ENCODE results near the gene C12orf43.

The C12orf43 gene

DNA sequence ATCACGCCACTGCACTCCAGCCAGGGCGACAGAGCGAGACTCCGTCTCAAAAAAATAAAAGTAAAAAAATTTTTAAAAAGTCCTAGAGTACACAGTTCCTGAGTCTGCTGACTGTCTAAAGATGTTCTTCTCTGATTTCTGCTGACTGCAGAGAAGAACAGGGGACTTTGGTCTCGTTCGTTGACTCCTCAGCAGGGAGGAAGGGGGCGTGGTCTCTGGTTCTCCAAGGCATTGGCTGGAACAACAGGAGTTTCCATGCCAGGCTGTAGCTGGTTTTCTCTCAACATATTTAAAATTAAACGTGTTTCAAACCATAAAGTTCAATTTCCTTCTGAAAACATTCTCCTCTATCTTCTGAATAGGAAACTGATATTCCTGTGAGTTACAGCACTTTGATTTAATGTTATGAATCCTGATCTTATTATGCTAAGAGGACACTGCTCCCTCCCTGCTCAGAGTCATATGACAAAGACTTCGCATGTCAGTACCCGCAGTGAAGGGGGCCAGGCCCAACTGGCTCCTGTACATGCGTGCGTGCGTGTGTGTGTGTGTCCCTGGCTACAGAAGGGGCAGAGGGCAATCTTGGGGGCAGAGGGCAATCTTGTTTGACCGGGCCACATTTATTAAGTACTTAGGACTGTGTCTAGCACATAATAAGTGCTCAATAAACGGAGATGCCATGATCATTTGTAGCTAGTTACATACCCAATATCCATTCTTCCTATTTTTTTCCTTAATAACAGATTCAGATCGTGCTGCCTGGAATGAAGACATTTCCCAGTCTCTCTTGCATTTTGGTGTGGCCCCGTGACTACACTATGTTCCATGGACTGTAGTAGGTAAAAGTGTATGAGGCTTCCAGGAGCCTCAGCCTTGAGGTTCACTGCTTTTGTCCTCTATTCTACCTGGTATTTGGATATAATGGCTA, 54.4 kb downstream of the C12orf43 start:
- no peak for TF ChIP-seq ZNF274 (IDR thresholded peaks at IDR 0.05; ENCODE audit: low read depth, low read length)
- no peak overlapping the region for H3K4me3 ChIP-seq (ENCODE audit: low read length)

DNA sequence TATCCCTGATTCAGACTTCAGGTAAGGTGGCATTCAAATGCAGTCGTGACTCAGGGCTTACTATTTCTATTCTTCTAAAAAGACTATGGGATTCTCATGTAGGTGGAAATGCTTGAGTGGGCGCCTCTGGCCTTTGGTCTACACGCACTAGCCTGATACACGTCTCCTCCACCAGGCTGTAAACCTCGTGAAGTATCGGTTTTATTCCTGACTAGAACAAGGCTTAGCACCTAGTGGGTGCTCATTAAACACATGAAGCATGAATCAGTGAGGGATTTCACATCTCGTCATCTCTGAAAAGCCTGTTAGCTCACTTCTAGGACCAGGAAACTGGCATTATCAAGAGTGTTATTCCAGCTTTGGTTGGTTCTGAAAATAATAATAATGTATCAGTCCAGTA, 55.6 kb downstream of the C12orf43 start:
- TF ChIP-seq ZNF274 (IDR thresholded peaks at IDR 0.05; ENCODE audit: low read depth, low read length), result no peak

DNA sequence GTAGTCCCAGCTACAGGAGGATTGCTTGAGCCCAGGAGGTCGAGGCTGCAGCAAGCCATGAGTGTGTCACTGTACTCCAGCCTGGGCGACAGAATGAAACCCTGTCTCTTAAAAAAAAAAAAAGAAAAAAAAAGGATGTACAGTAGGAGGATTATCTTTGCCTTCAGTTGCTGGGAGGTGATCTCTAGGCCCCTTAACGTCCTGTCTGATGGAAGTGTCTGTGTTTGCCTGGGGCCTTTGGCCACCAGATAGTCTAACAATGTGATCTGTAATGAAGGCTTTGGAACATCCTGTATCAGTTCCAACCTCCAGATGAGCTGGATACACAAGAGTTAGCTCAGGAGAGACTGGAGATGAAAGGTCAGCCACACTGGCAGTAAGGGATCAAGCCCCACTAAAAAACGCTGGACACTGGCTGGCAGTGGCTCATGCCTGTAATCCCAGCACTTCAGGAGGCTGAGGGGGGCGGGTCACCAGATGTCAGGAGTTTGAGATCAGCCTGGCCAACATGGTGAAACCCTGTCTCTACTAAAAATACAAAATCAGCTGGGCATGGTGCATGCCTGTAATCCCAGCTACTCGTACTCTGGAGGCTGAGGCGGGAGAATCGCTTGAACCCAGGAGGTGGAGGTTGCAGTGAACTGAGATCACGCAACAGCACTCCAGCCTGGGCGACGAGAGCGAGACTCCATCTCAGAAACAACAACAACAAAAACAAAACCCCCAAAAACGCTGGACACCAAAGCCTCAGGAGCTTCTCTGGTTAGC, 57.0 kb downstream of the C12orf43 start:
- H3K4me3 ChIP-seq (ENCODE audit: low read length), result no peak overlapping the region; the same call in 1 of the 2 replicates
- TF ChIP-seq ZNF274 (IDR thresholded peaks at IDR 0.05; ENCODE audit: low read depth, low read length), result no peak

More for the DNA sequence above, 55.6 kb downstream of the C12orf43 start:
- no peak overlapping the region for H3K4me3 ChIP-seq (ENCODE audit: low read length)

DNA sequence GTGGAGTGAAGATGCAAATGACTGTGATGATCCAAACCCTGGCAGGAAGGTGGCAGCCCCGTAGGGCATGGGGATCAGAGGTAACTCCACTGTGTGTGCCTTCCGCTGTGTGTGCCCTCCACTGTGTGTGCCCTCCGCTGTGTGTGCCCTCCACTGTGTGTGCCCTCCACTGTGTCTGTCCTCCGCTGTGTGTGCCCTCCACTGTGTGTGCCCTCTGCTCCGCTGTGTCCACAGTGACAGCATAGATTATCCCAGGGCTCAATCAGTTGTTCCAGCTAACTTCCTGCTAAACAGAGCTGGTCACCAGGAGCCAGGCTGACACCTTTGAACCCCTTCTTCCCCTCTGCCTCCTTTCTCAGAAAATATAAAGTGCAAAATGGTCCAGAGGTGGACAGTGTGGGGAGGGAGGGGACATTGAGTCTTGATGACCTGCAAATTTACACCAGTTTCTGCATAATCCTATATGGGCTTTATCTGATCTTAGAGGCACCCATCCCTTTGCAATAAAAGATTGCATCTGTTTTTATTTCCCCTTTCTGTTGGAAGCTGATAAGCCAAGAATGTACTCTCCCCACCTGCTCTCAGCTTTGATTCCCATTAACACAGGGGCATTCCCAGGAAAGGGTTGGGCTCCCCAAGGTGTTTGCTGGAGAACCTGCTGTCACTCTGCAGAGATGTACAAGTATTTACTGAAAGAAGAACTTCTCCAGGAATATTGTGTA, 59.5 kb downstream of the C12orf43 start:
- TF ChIP-seq ZNF274 (IDR thresholded peaks at IDR 0.05; ENCODE audit: low read depth, low read length), result no peak
- H3K4me3 ChIP-seq (ENCODE audit: low read length), result no peak overlapping the region

DNA sequence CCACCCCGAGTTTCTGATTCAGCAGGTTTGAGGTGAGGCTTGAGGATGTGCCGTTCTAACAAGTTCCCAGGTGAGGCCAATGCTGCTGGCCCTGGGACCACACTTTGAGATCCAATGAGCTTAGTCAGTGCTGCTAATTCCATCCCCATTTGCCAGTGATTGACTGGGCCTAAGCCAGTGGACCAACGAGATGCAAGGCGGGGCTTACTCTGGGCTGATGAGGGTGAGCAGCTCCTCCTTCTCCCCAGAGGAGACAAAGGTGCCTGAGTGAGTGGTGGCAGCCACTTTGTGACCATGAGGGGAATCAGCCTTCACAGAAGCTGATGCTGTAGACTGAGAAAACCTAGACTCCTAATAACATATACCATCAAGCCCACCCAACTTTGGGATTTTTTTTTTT, 61.1 kb downstream of the C12orf43 start:
- no peak overlapping the region for H3K4me3 ChIP-seq (ENCODE audit: low read length)
- no peak for TF ChIP-seq ZNF274 (IDR thresholded peaks at IDR 0.05; ENCODE audit: low read depth, low read length)

DNA sequence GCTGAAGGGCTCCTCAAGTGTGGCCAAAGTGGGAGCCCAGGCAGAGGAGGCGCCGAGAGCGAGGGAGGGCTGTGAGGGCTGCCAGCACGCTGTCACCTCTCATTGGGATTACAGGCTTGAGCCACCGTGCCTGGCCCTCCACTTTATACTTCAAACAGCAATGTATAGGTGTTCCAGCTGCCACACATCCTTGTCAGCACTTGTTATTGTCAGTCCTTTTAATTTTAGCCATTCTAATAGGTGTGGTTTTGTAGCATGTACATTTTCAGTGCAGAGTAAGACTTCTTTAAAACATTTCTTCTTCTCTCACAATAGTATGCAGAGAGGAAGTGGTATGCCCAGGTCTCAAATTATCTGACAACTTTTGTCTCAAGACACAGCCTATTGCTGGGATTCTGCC, 65.5 kb downstream of the C12orf43 start:
- no peak for TF ChIP-seq ZNF274 (IDR thresholded peaks at IDR 0.05; ENCODE audit: low read depth, low read length)
- H3K4me3 ChIP-seq (ENCODE audit: low read length), result no peak overlapping the region
